Osteocyte (in vitro differentiated cells): ENCODE measurements around the gene ACOXL. TPM values are rescaled to one million over a fixed set of nuclear protein-coding genes. Genes with fewer than 3 reads are reported as not detected.

ENCODE experiments used
- DNase-seq: peaks from one replicate; pipeline ENCODE4 v3.0.0; 2021; ENCODE audit warnings: mixed read lengths; ENCODE audit not compliant: unreplicated experiment; ENCODE audit errors: extremely low spot score
- H3K27ac Mint-ChIP-seq: one replicate; pipeline ENCODE4 v1.8.0; 2021; ENCODE audit warnings: mild to moderate bottlenecking, mixed read lengths; ENCODE audit not compliant: unreplicated experiment
- H3K27me3 Mint-ChIP-seq: one replicate; pipeline ENCODE4 v1.8.0; 2021; ENCODE audit warnings: mixed read lengths; ENCODE audit not compliant: unreplicated experiment
- H3K36me3 Mint-ChIP-seq: one replicate; pipeline ENCODE4 v1.8.0; 2021; ENCODE audit warnings: mixed read lengths; ENCODE audit not compliant: unreplicated experiment
- H3K4me1 Mint-ChIP-seq: one replicate; pipeline ENCODE4 v1.8.0; 2021; ENCODE audit warnings: mixed read lengths; ENCODE audit not compliant: unreplicated experiment
- H3K4me3 Mint-ChIP-seq: one replicate; pipeline ENCODE4 v1.8.0; 2021; ENCODE audit warnings: mild to moderate bottlenecking, moderate library complexity, mixed read lengths; ENCODE audit not compliant: unreplicated experiment
- H3K9me3 Mint-ChIP-seq: one replicate; pipeline ENCODE4 v1.8.0; 2021; ENCODE audit warnings: mixed read lengths; ENCODE audit not compliant: unreplicated experiment
- total RNA-seq: library from RNA; stranded (reverse); gene quantifications from 2 replicates; pipeline ENCODE4 v1.2.1, GENCODE V29; 2021
- TF ChIP-seq, protein P1 (sequence below): fragments of 200-600 bp; sonication (generic); IDR thresholded peaks from 2 replicates; pipeline ENCODE4 v1.5.0; 2021; ENCODE audit warnings: antibody characterized with exemption, mild to moderate bottlenecking, moderate library complexity

The ACOXL gene
- total RNA-seq, 1 donor from 2014 or later, result not detected

DNA sequence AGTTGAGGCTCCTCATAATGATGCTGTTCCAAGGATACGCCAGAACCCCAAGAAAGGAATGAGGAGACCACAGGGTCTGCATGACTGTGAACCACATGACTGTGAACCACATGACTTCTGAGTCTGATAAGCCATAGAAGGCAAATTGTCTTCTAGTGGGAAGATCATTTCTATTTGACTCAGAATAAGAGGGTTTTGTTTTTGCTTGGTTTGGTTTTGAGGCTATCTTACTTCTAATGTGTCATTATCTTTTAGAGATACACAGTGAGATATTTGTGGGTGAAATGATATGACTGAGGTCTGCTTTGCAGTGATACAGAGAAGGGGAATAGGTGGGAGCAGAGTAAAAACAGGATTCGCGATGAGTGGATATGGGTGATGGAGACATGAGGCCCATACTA is 359.4 kb downstream of the ACOXL start:
- Mint-ChIP-seq H3K9me3 (no peaks in the 10 kb centered on the region), H3K36me3 (no peaks in the 10 kb centered on the region), H3K4me1 (no peaks in the 10 kb centered on the region), H3K4me3 (no peak overlapping the region), H3K27me3 (peaks cover 71% of the 10 kb centered on the region), H3K27ac (no peak overlapping the region)
- no peak for DNase-seq
- TF ChIP-seq, protein P1, sequence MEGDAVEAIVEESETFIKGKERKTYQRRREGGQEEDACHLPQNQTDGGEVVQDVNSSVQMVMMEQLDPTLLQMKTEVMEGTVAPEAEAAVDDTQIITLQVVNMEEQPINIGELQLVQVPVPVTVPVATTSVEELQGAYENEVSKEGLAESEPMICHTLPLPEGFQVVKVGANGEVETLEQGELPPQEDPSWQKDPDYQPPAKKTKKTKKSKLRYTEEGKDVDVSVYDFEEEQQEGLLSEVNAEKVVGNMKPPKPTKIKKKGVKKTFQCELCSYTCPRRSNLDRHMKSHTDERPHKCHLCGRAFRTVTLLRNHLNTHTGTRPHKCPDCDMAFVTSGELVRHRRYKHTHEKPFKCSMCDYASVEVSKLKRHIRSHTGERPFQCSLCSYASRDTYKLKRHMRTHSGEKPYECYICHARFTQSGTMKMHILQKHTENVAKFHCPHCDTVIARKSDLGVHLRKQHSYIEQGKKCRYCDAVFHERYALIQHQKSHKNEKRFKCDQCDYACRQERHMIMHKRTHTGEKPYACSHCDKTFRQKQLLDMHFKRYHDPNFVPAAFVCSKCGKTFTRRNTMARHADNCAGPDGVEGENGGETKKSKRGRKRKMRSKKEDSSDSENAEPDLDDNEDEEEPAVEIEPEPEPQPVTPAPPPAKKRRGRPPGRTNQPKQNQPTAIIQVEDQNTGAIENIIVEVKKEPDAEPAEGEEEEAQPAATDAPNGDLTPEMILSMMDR, result no peak

DNA sequence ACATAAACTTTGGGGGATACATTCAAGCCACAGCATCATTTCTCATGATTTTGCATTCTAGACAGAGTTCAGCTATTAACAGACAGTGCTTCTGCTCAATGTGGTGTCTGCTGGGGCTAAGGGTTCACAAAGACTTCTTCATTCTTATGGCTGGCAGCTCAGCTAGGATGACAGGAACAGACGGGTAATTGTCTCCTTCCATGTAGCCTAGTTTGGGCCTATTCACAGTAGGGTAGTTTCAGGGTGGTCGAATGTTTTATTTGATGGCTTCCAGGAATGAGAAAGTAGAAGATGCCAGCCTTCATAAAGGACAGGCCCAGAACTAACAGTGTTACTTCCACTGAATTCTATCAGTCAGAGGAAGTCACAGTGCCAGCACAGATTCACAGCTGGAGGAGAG is 362.3 kb downstream of the ACOXL start:
- H3K27ac Mint-ChIP-seq, result no peak overlapping the region
- peaks cover 74% of the 10 kb centered on the region for H3K27me3 Mint-ChIP-seq
- no peaks in the 10 kb centered on the region for H3K36me3 Mint-ChIP-seq
- TF ChIP-seq, protein P1, result no peak
- H3K4me3 Mint-ChIP-seq, result no peak overlapping the region
- no peak for DNase-seq
- H3K4me1 Mint-ChIP-seq, result no peaks in the 10 kb centered on the region
- no peaks in the 10 kb centered on the region for H3K9me3 Mint-ChIP-seq

DNA sequence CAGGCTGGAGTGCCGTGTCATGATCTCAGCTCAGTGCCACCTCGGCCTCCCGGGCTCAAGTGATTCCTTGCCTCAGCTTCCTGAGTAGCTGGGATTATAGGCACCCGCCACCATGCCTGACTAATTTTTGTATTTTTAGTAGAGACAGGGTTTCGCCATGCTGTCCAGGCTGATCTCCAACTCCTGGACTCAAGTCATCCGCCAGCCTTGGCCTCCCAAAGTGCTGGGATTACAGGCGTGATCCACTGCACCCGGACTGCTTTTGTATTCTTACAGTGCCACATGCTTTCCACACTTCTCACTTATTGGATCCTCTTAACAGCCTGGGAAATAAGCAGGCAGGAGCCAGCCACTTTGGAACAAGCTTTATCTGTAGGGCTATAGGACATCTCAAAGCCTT is 363.1 kb downstream of the ACOXL start:
- Mint-ChIP-seq H3K4me3 (no peak overlapping the region), H3K27me3 (peaks cover 72% of the 10 kb centered on the region), H3K4me1 (no peaks in the 10 kb centered on the region)

DNA sequence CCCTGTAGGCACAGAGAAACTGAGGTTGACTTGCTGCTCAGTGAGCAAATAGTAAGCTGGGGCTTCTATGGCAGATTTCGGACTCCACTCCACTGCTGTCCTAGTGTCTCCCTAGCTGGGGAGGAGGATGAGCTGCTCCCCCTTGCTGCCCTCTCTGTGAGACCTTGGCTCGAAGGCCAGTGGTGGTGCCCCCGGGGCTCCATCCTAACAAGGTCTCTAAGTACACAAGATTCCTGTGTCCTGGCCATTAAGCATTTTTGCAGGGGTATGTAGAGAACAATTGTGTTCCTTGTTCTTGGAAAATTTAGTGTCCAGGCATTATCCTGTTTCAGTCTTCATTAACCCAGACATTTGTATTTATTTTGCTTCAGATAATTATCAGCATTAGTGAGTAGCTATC is 367.0 kb downstream of the ACOXL start:
- H3K4me1 Mint-ChIP-seq, result no peaks in the 10 kb centered on the region
- TF ChIP-seq, protein P1, result no peak
- no peak overlapping the region for H3K4me3 Mint-ChIP-seq
- no peak for DNase-seq
- H3K27ac Mint-ChIP-seq, result no peak overlapping the region
- H3K9me3 Mint-ChIP-seq, result no peaks in the 10 kb centered on the region
- peaks cover 56% of the 10 kb centered on the region for H3K27me3 Mint-ChIP-seq
- no peaks in the 10 kb centered on the region for H3K36me3 Mint-ChIP-seq

More for the DNA sequence above, 363.1 kb downstream of the ACOXL start:
- Mint-ChIP-seq H3K36me3 (no peaks in the 10 kb centered on the region), H3K9me3 (no peaks in the 10 kb centered on the region), H3K27ac (no peak overlapping the region)
- DNase-seq, result no peak
- TF ChIP-seq, protein P1, result no peak

DNA sequence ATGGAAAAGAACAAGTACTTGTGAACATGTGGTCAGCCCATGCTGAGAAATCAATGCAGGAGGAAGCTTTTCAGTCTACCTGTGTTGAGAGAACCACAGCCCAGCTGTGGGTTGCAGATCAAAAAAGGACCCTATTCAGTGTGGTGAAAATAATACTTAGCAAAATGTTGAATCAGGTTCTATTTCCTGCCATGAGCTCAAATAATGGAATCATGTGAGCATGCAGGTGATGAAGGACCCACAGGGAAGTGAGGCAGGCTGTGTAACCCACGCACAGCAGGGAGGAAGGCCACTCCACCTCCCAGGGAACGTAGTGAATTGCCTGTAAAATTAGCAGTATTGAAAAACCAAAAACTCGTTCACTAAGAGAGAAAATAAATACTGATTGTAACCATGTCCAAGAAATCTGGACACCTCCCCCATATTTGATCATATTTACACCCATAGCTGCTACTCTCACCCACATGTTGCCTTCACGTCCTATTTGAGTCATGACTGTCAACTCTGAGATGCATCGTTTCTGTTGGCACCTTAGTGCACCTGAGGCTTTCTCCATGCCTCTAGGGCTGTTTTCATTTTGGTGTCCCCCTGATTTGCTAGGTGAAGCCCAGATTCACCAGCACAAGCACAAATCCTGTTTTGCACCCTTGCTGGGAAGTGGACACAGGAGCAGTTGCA is 367.9 kb downstream of the ACOXL start:
- Mint-ChIP-seq H3K4me3 (no peak overlapping the region), H3K36me3 (no peaks in the 10 kb centered on the region), H3K27ac (no peak overlapping the region), H3K9me3 (no peaks in the 10 kb centered on the region), H3K4me1 (no peaks in the 10 kb centered on the region), H3K27me3 (peaks cover 57% of the 10 kb centered on the region)
- no peak for DNase-seq
- TF ChIP-seq, protein P1, result no peak
